Calu3 (cell line): Measurements from ENCODE around the gene DOCK7. TPM values are rescaled to one million over a fixed set of nuclear protein-coding genes. Genes with fewer than 3 reads are reported as not detected.

Source experiments
- BruUV-seq: library from RNA; stranded (reverse); fragments of 400-500 nt; replicated peaks from 2 replicates; lab custom pipeline; 2021; lab: Mats Ljungman, UMichigan
- CTCF ChIA-PET: fragments of 300-600 bp; sonication (Branson Sonifier 250); formaldehyde crosslinking; loops from one replicate; lab custom pipeline; 2022; ENCODE audit warnings: antibody characterized with exemption; lab: Charles Lee
- DNase-seq: peaks from one replicate; pipeline ENCODE4 v3.0.0; 2022
- H3K27ac Mint-ChIP-seq: one replicate; pipeline ENCODE4 v1.8.0; 2022; ENCODE audit warnings: mixed read lengths; ENCODE audit not compliant: unreplicated experiment
- H3K27me3 Mint-ChIP-seq: one replicate; pipeline ENCODE4 v1.8.0; 2022; ENCODE audit warnings: mixed read lengths; ENCODE audit not compliant: unreplicated experiment
- H3K36me3 Mint-ChIP-seq: one replicate; pipeline ENCODE4 v1.8.0; 2022; ENCODE audit warnings: mild to moderate bottlenecking, moderate library complexity, mixed read lengths; ENCODE audit not compliant: insufficient read depth, unreplicated experiment
- H3K4me1 Mint-ChIP-seq: one replicate; pipeline ENCODE4 v1.8.0; 2022; ENCODE audit warnings: mild to moderate bottlenecking, low read depth, mixed read lengths; ENCODE audit not compliant: unreplicated experiment
- H3K4me3 Mint-ChIP-seq: one replicate; pipeline ENCODE4 v1.8.0; 2022; ENCODE audit warnings: mild to moderate bottlenecking, low read depth, moderate library complexity, mixed read lengths; ENCODE audit not compliant: unreplicated experiment
- H3K9me3 Mint-ChIP-seq: one replicate; pipeline ENCODE4 v1.8.0; 2022; ENCODE audit warnings: low read depth, mixed read lengths; ENCODE audit not compliant: unreplicated experiment
- CTCF ChIP-seq: fragments of 200-600 bp; IDR thresholded peaks from one replicate; pipeline ENCODE4 v1.8.0; 2022; ENCODE audit warnings: antibody characterized with exemption; ENCODE audit not compliant: unreplicated experiment
- intact Hi-C: fragments of 100-400 bp; cut with micrococcal nuclease; formaldehyde crosslinking; loops from one replicate; pipeline ENCODE4 v1.10.0; 2022; ENCODE audit not compliant: unreplicated experiment
- total RNA-seq: library from RNA; stranded (reverse); gene quantifications from 2 replicates; pipeline ENCODE4 v1.2.3, GENCODE V29; 2022

The DOCK7 gene
- total RNA-seq, 1 experiment from 2014 or later, result 48.6 TPM

GRCh38 chr1:62476525-62477219, 211.5 kb downstream of the DOCK7 start:
- no peaks in the 10 kb centered on the region for H3K27me3 Mint-ChIP-seq
- no peak for TF ChIP-seq CTCF
- no peaks in the 10 kb centered on the region for H3K4me1 Mint-ChIP-seq
- no peak for DNase-seq
- intact Hi-C loops, result no loop called here
- H3K36me3 Mint-ChIP-seq, result peaks cover 7% of the 10 kb centered on the region
- H3K27ac Mint-ChIP-seq, result no peak overlapping the region
- CTCF ChIA-PET, result no interaction called here
- H3K9me3 Mint-ChIP-seq, result no peaks in the 10 kb centered on the region
- no peak overlapping the region for H3K4me3 Mint-ChIP-seq
- no TSS peak for BruUV-seq

- BruUV-seq, result no TSS peak
Observed at GRCh38 chr1:62467092-62467491, 221.1 kb downstream of the DOCK7 start.

DNA sequence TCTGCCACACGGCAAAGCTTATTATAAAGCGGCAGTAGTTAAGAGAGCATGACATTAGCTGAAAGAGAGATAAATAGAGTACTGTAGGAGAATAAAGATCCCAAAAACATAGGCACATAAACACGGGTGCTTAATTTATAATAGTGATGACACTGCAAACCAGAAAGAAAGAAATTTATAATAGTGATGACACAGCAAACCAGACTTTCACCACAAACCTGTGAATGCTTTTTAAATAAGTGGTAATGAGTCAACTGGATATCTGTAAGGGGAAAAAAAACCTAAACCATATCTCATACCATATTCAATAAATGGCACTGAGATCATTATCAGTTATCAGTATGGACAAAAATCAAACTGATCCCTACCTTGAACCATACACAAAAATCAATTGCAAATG, 225.8 kb downstream of the DOCK7 start:
- no TSS peak for BruUV-seq
- no peak overlapping the region for H3K4me3 Mint-ChIP-seq
- H3K27ac Mint-ChIP-seq, result no peak overlapping the region
- no peaks in the 10 kb centered on the region for H3K27me3 Mint-ChIP-seq
- no peak for TF ChIP-seq CTCF
- H3K9me3 Mint-ChIP-seq, result no peaks in the 10 kb centered on the region
- DNase-seq, result no peak
- H3K4me1 Mint-ChIP-seq, result no peaks in the 10 kb centered on the region
- intact Hi-C loops, result no loop called here
- H3K36me3 Mint-ChIP-seq, result peaks cover 10% of the 10 kb centered on the region
- CTCF ChIA-PET, result interaction anchor here (0.6 kb wide), 1 partner anchor 75 kb away, joined by 4 read pairs; no protein-coding TSS in a partner anchor

More at GRCh38 chr1:62467092-62467491, 221.1 kb downstream of the DOCK7 start:
- CTCF ChIA-PET, result no interaction called here
- H3K27me3 Mint-ChIP-seq, result no peaks in the 10 kb centered on the region
- H3K4me3 Mint-ChIP-seq, result no peak overlapping the region
- H3K4me1 Mint-ChIP-seq, result no peaks in the 10 kb centered on the region
- no peak for DNase-seq
- intact Hi-C loops, result no loop called here
- peaks cover 4% of the 10 kb centered on the region for H3K9me3 Mint-ChIP-seq
- peaks cover 12% of the 10 kb centered on the region for H3K36me3 Mint-ChIP-seq
- no peak overlapping the region for H3K27ac Mint-ChIP-seq
- TF ChIP-seq CTCF, result no peak

DNA sequence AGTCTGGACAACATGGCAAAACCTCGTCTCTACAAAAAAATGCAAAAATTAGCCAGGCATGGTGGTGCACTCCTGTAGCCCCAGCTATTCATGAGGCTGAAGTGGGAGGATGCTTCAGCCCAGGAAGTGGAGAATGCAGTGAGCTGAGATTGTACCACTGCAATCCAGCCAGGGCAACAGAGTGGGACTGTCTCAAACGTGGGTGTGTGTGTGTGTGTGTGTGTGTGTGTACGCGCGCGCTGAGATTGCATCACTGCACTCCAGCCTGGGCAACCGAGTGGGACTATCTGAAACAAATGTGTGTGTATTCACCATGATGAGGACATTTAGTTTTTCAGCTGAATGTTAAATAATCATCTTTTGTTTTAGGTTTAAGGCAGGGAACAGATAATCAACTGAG, 230.2 kb downstream of the DOCK7 start:
- Mint-ChIP-seq H3K4me3 (no peak overlapping the region), H3K27me3 (no peaks in the 10 kb centered on the region), H3K9me3 (no peaks in the 10 kb centered on the region), H3K4me1 (no peaks in the 10 kb centered on the region), H3K36me3 (peaks cover 9% of the 10 kb centered on the region), H3K27ac (no peak overlapping the region)
- CTCF ChIA-PET, result no interaction called here
- no TSS peak for BruUV-seq
- TF ChIP-seq CTCF, result no peak
- DNase-seq, result no peak
- intact Hi-C loops, result no loop called here
